Upper lobe of left lung (tissue), 6 donors: ENCODE data around the gene ALDH3A1. TPM values are rescaled to one million over a fixed set of nuclear protein-coding genes. Genes with fewer than 3 reads are reported as not detected.

ENCODE experiments used
- ATAC-seq, 2 donors: fragments of 200-7000 bp; cut with Tn5 transposase; one replicate each; pipeline ENCODE4 v1.9.1; 2022; ENCODE audit warnings: mild to moderate bottlenecking in 2 of 2, moderate library complexity in 2 of 2; ENCODE audit not compliant: low FRiP score in 2 of 2
- DNase-seq, 2 donors: peaks; one replicate each; pipeline ENCODE4 v3.0.0-alpha.2; 2019 to 2020
- H3K27ac ChIP-seq, 4 donors: fragments of 200-600 bp; sonication (generic); one replicate each; pipeline ENCODE4 v1.5.1; 2016 to 2019
- H3K27me3 ChIP-seq, 4 donors: fragments of 200-600 bp; sonication (generic); one replicate each; pipeline ENCODE4 v1.5.1; 2017 to 2019
- H3K36me3 ChIP-seq, 4 donors: fragments of 200-600 bp; sonication (generic); one replicate each; pipeline ENCODE4 v1.5.1; 2016 to 2019
- H3K4me1 ChIP-seq, 4 donors: fragments of 200-600 bp; sonication (generic); one replicate each; pipeline ENCODE4 v1.5.1; 2018 to 2019
- H3K4me3 ChIP-seq, 4 donors: fragments of 200-600 bp; sonication (generic); one replicate each; pipeline ENCODE4 v1.5.1; 2017 to 2019; ENCODE audit warnings: mild to moderate bottlenecking in 2 of 4, moderate library complexity in 1 of 4
- H3K9me3 ChIP-seq, 4 donors: fragments of 200-600 bp; sonication (generic); one replicate each; pipeline ENCODE4 v1.5.1; 2018 to 2019
- EP300 ChIP-seq, 4 donors: sonication (generic); formaldehyde crosslinking; IDR thresholded peaks; one replicate each; pipeline ENCODE4 v1.5.1; 2017; ENCODE audit warnings: antibody characterized with exemption in 4 of 4, control low read depth in 2 of 4
- POLR2A ChIP-seq, 4 donors: fragments of 450-650 bp; IDR thresholded peaks; one replicate each; pipeline ENCODE4 v1.5.1; 2016 to 2017; ENCODE audit warnings: antibody characterized with exemption in 4 of 4, mild to moderate bottlenecking in 2 of 4
- POLR2AphosphoS5 ChIP-seq, 2 donors: sonication (generic); formaldehyde crosslinking; IDR thresholded peaks; one replicate each; pipeline ENCODE4 v1.5.1; 2017; ENCODE audit warnings: antibody characterized with exemption in 2 of 2
- WGBS, 2 donors: methylation state at CpG; one replicate each; pipeline ENCODE4 v1.1.5; 2017 to 2018; 5-methylcytosine and 5-hydroxymethylcytosine counted together
- total RNA-seq, 6 donors: library from RNA; depleted of rRNA in 4 of 6; stranded (reverse); fragments of >200 nt in 4 of 6; gene quantifications; one replicate each; pipeline versions ENCODE4 v1.1.0 to v1.2.1, GENCODE V29; 2016 to 2021
- TF ChIP-seq, protein P1 (sequence below), 6 experiments: fragments of 450-650 bp in 4 of 6; fragments of 200-600 bp in 2 of 6; sonication (generic) in 2 of 6; IDR thresholded peaks; one replicate each; pipeline ENCODE4 v1.5.1; 2016 to 2019; ENCODE audit warnings: antibody characterized with exemption in 6 of 6
- donor health status: DM: no; HTN: no; CAD: no; lungs with moderate emphysema.
- donor health status: DM: no; HTN: yes; CAD: no; lungs with severe emphysema.

The ALDH3A1 gene
- total RNA-seq, 6 donors from 2014 or later, result 2.4 to 72.8 (median 9.1) TPM

DNA sequence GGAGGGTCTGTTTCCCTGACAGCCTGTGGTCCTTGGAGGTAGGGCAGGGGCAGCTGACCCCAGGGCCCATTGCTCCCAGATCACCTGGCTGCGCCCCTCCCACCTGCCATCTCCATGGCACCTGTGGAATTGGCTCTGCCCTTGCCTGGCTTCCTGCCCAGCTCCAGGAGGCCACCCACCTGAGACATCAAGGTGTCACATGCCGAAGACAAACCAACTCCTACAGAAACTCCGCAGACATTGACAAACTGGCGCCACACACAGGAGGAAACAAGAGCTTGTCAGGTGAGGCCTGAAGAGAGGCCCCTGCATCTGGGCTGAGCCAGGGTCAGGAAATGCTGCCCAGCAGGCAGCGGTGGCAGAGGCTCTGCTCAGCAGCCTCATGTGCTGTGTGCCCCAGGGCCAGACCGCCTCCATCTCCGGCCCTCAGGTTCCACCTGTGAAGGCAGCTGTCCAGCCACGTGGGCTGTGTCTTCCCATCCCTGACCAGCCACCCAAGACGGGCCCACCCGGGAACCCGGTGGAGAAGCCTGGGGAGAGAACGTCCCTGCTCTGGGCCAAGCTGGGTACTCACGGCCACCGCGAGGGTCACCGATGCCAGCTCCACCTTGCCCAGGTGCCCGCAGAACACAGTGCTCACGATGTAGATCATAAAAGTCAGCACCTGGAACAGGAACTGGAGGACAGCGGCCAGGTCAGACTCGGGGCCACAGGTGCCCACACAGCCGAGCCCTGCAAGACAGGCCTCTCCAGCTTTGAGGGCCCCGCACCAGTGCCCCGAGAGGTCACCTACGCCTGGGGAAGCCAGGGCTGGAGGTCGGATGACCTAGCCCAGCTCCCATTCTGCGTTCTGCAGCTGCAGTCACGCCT lies 33.3 kb downstream of the ALDH3A1 start:
- no peak overlapping the region for H3K27ac ChIP-seq
- whole genome bisulfite sequencing, 2 donors, result 92 to 95% methylated on average over 6 to 27 of the region's 27 CpGs
- TF ChIP-seq POLR2A (IDR thresholded peaks at IDR 0.05) (no peak), POLR2AphosphoS5 (IDR thresholded peaks at IDR 0.05) (no peak), EP300 (IDR thresholded peaks at IDR 0.05) (no peak)
- TF ChIP-seq, protein P1, sequence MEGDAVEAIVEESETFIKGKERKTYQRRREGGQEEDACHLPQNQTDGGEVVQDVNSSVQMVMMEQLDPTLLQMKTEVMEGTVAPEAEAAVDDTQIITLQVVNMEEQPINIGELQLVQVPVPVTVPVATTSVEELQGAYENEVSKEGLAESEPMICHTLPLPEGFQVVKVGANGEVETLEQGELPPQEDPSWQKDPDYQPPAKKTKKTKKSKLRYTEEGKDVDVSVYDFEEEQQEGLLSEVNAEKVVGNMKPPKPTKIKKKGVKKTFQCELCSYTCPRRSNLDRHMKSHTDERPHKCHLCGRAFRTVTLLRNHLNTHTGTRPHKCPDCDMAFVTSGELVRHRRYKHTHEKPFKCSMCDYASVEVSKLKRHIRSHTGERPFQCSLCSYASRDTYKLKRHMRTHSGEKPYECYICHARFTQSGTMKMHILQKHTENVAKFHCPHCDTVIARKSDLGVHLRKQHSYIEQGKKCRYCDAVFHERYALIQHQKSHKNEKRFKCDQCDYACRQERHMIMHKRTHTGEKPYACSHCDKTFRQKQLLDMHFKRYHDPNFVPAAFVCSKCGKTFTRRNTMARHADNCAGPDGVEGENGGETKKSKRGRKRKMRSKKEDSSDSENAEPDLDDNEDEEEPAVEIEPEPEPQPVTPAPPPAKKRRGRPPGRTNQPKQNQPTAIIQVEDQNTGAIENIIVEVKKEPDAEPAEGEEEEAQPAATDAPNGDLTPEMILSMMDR (IDR thresholded peaks at IDR 0.05), result no peak
- H3K36me3 ChIP-seq, result no peaks in the 10 kb centered on the region
- H3K27me3 ChIP-seq, result no peaks in the 10 kb centered on the region
- no peaks in the 10 kb centered on the region for H3K9me3 ChIP-seq
- H3K4me1 ChIP-seq, result no peaks in the 10 kb centered on the region
- H3K4me3 ChIP-seq, result no peak overlapping the region
- ATAC-seq, result no peak
- DNase-seq, result peak in 1 of 2 donors; percentile 70

GRCh38 chr17:19713901-19714361 lies 34.2 kb downstream of the ALDH3A1 start:
- no peak overlapping the region for H3K27ac ChIP-seq
- H3K4me3 ChIP-seq, result no peak overlapping the region
- WGBS, 2 donors, result 93 to 95% methylated on average over 19 to 24 of the region's 28 CpGs
- H3K4me1 ChIP-seq, result no peaks in the 10 kb centered on the region
- H3K9me3 ChIP-seq, result no peaks in the 10 kb centered on the region
- H3K36me3 ChIP-seq, result no peaks in the 10 kb centered on the region
- no peak for TF ChIP-seq EP300 (IDR thresholded peaks at IDR 0.05)
- no peak for TF ChIP-seq POLR2AphosphoS5 (IDR thresholded peaks at IDR 0.05)
- no peaks in the 10 kb centered on the region for H3K27me3 ChIP-seq
- no peak for ATAC-seq
- DNase-seq, result peak in 1 of 2 donors; percentile 82

- TF ChIP-seq, protein P1 (IDR thresholded peaks at IDR 0.05), result no peak
- no peak for TF ChIP-seq POLR2AphosphoS5 (IDR thresholded peaks at IDR 0.05)
Observed at GRCh38 chr17:19713462-19713861, 34.6 kb downstream of the ALDH3A1 start.

DNA sequence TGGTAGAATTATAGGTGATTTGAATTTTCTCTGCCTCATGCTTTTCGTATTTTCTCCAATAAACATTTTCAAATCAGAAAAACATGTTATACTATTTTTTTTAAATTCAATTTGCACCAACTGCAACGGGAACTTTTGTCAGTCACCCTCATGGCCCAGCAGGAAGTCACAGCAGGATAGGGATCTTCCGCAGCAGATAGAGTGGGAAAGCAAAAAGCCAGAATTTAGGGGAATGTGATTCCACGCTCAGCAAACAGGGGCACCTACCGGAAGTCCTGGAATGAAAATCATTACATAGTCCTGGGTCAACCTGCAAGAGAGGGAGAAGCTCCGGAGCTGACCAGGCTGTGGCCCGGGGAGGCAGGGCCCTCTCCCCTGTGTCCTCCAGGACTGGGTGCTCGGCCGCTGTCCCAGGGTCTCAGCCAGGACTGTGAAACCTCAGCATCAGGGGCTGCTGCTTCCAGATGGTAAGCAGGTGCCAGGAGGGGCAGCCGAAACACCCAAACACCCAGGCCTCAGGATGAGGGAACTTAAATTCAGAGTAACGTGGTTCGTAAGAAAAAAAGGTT lies 35.6 kb downstream of the ALDH3A1 start:
- TF ChIP-seq POLR2AphosphoS5 (IDR thresholded peaks at IDR 0.05) (no peak), POLR2A (IDR thresholded peaks at IDR 0.05) (no peak), EP300 (IDR thresholded peaks at IDR 0.05) (no peak)
- TF ChIP-seq, protein P1 (IDR thresholded peaks at IDR 0.05), result no peak
- no peaks in the 10 kb centered on the region for H3K4me1 ChIP-seq
- no peaks in the 10 kb centered on the region for H3K9me3 ChIP-seq
- DNase-seq (peak in 1 of 2 donors; percentile 42), ATAC-seq (no peak)
- no peaks in the 10 kb centered on the region for H3K27me3 ChIP-seq
- H3K36me3 ChIP-seq, result no peaks in the 10 kb centered on the region
- 88 to 90% methylated on average over 12 of the region's 12 CpGs for WGBS, 2 donors
- H3K4me3 ChIP-seq, result no peak overlapping the region
- no peak overlapping the region for H3K27ac ChIP-seq

More at GRCh38 chr17:19713462-19713861, 34.6 kb downstream of the ALDH3A1 start:
- Histone ChIP-seq H3K27me3 (no peaks in the 10 kb centered on the region), H3K9me3 (no peaks in the 10 kb centered on the region), H3K4me3 (no peak overlapping the region), H3K4me1 (no peaks in the 10 kb centered on the region), H3K27ac (no peak overlapping the region), H3K36me3 (no peaks in the 10 kb centered on the region)
- WGBS, 2 donors, result 85 to 89% methylated on average over 14 to 16 of the region's 16 CpGs
- DNase-seq, result no peak
- no peak for ATAC-seq

- Histone ChIP-seq H3K4me1 (no peaks in the 10 kb centered on the region), H3K27me3 (no peaks in the 10 kb centered on the region), H3K4me3 (no peak overlapping the region), H3K27ac (no peak overlapping the region), H3K36me3 (no peaks in the 10 kb centered on the region), H3K9me3 (no peaks in the 10 kb centered on the region)
- ATAC-seq (no peak), DNase-seq (no peak)
- 92 to 96% methylated on average over 3 of the region's 3 CpGs for WGBS, 2 donors
- TF ChIP-seq POLR2AphosphoS5 (IDR thresholded peaks at IDR 0.05) (no peak), POLR2A (IDR thresholded peaks at IDR 0.05) (no peak), EP300 (IDR thresholded peaks at IDR 0.05) (no peak)
- TF ChIP-seq, protein P1 (IDR thresholded peaks at IDR 0.05), result no peak
Observed at GRCh38 chr17:19709841-19710240, 38.3 kb downstream of the ALDH3A1 start.
